Lower lobe of right lung (tissue), 2 donors: Measurements from ENCODE around the gene EPM2A. TPM values are rescaled to one million over a fixed set of nuclear protein-coding genes. Genes with fewer than 3 reads are reported as not detected.

Experiments used
- ATAC-seq, 2 donors: fragments of 200-7000 bp; cut with Tn5 transposase; one replicate each; pipeline ENCODE4 v1.9.1; 2020 to 2022; ENCODE audit warnings: mild to moderate bottlenecking in 2 of 2, moderate library complexity in 2 of 2
- DNase-seq: peaks from one replicate; pipeline ENCODE4 v3.0.0-alpha.2; 2020
- H3K27ac ChIP-seq: fragments of 200-600 bp; one replicate; pipeline ENCODE4 v1.8.0; 2022
- H3K27me3 ChIP-seq: fragments of 200-600 bp; one replicate; pipeline ENCODE4 v1.8.0; 2022; ENCODE audit warnings: low read depth
- H3K36me3 ChIP-seq: fragments of 200-600 bp; one replicate; pipeline ENCODE4 v1.8.0; 2022; ENCODE audit warnings: mild to moderate bottlenecking
- H3K4me1 ChIP-seq: fragments of 200-600 bp; one replicate; pipeline ENCODE4 v1.8.0; 2022
- H3K4me3 ChIP-seq: fragments of 200-600 bp; one replicate; pipeline ENCODE4 v1.8.0; 2022; ENCODE audit warnings: mild to moderate bottlenecking
- H3K9me3 ChIP-seq: fragments of 200-600 bp; one replicate; pipeline ENCODE4 v1.8.0; 2022
- intact Hi-C: fragments of 100-400 bp; cut with DNase I; formaldehyde crosslinking; loops from one replicate; pipeline ENCODE4 v1.11.0; 2022
- total RNA-seq: library from RNA; stranded (reverse); fragmentation: NEBNext Ultra II Directional; extraction: Animal tissue kit (Norgen Biotek cat#: 25700); gene quantifications from one replicate; pipeline ENCODE4 v1.2.1, GENCODE V29; 2021
- TF ChIP-seq, protein P1 (sequence below): fragments of 200-600 bp; IDR thresholded peaks from one replicate; pipeline ENCODE4 v1.8.0; 2022; ENCODE audit warnings: antibody characterized with exemption, mild to moderate bottlenecking
- donor health status: DM: no; HTN: yes; CAD: no; lungs with severe emphysema.

Gene EPM2A
- total RNA-seq, 1 donor from 2014 or later, result 10.6 TPM

DNA sequence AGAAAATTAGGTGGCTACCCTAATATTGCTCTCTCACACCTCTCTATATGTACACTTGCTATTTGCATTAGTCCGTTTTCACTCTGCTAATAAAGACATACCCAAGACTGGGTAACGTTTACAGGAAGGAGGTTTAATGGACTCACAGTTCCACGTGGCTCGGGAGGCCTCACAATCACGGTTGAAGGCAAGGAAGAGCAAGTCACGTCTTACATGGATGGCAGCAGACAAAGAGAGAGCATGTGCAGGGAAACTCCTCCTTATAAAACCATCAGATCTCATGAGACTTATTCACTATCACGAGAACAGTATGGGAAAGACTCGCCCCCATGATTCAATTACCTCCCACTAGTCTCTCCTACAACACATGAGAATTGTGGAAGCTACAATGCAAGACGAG lies 53.4 kb downstream of the EPM2A start:
- Histone ChIP-seq H3K9me3 (no peaks in the 10 kb centered on the region), H3K4me3 (no peak overlapping the region), H3K27me3 (no peaks in the 10 kb centered on the region), H3K36me3 (peaks cover 6% of the 10 kb centered on the region), H3K27ac (no peak overlapping the region), H3K4me1 (no peaks in the 10 kb centered on the region)
- DNase-seq, result no peak
- intact Hi-C loops, result no loop called here
- TF ChIP-seq, protein P1, sequence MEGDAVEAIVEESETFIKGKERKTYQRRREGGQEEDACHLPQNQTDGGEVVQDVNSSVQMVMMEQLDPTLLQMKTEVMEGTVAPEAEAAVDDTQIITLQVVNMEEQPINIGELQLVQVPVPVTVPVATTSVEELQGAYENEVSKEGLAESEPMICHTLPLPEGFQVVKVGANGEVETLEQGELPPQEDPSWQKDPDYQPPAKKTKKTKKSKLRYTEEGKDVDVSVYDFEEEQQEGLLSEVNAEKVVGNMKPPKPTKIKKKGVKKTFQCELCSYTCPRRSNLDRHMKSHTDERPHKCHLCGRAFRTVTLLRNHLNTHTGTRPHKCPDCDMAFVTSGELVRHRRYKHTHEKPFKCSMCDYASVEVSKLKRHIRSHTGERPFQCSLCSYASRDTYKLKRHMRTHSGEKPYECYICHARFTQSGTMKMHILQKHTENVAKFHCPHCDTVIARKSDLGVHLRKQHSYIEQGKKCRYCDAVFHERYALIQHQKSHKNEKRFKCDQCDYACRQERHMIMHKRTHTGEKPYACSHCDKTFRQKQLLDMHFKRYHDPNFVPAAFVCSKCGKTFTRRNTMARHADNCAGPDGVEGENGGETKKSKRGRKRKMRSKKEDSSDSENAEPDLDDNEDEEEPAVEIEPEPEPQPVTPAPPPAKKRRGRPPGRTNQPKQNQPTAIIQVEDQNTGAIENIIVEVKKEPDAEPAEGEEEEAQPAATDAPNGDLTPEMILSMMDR, result no peak
- ATAC-seq, result no peak

DNA sequence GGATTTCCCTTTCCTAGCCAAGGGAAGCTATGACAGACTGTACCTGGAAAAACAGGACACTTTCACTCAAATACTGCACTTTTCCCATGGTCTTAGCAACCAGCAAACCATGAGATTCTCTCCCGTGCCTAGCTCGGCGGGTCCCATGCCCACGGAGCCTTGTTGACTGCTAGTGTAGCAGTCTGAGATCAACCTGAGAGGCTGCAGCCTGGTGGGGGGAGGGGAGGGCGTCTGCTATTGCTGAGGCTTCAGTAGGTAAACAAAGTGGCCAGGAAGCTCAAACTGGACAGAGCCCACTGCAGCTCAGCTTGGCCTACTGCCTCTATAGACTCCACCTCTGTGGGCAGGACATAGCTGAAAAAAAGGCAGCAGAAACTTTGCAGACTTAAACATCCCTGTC lies 61.8 kb downstream of the EPM2A start:
- DNase-seq (no peak), ATAC-seq (no peak)
- Histone ChIP-seq H3K27me3 (no peaks in the 10 kb centered on the region), H3K4me3 (no peak overlapping the region), H3K4me1 (no peaks in the 10 kb centered on the region), H3K36me3 (no peaks in the 10 kb centered on the region), H3K9me3 (no peaks in the 10 kb centered on the region), H3K27ac (no peak overlapping the region)
- TF ChIP-seq, protein P1, result no peak
- intact Hi-C loops, result no loop called here

DNA sequence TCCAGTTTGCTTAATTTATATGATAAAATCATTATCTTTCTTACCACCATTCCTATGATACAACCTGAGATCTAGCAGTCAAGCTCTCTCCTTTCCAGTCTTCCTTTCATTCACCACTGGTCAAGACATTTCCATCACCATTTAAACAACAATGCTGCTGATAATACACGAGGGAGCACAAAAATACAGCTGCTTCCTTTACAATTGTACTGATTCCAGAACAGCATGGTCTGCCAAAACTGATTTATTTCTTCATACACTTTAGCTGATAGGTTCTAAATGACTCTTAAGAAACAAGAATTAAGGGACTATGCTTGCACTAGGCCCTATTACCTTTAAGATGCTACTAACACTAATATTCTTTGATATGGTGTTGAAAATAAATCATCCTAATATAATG lies 65.0 kb downstream of the EPM2A start:
- Histone ChIP-seq H3K9me3 (no peaks in the 10 kb centered on the region), H3K27me3 (no peaks in the 10 kb centered on the region), H3K27ac (no peak overlapping the region), H3K4me3 (no peak overlapping the region), H3K36me3 (no peaks in the 10 kb centered on the region), H3K4me1 (no peaks in the 10 kb centered on the region)
- intact Hi-C loops, result no loop called here
- DNase-seq, result no peak
- no peak for ATAC-seq
- TF ChIP-seq, protein P1, result no peak

DNA sequence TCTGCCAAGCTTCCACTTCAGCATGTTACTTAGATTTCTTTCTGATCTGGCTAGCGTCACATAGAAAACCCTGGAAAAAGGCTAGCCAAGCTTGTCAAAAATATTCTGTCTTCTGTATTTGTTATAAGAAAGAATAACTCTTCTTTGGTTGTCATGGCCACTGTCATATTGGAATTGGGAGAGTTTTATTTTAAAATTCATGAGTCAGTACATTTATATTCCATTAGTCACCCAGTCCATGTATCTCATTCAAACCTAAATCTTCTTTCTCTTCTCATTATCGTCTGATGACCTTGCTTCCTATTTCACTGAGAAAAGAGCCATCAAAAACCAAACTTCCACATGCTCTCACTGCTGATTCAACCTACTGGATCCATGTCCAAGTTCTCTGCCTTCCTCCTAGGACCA lies 65.7 kb downstream of the EPM2A start:
- Histone ChIP-seq H3K36me3 (no peaks in the 10 kb centered on the region), H3K27me3 (no peaks in the 10 kb centered on the region), H3K27ac (no peak overlapping the region), H3K4me3 (no peak overlapping the region), H3K4me1 (no peaks in the 10 kb centered on the region), H3K9me3 (no peaks in the 10 kb centered on the region)
- ATAC-seq (no peak), DNase-seq (no peak)
- intact Hi-C loops, result no loop called here
- TF ChIP-seq, protein P1, result no peak

DNA sequence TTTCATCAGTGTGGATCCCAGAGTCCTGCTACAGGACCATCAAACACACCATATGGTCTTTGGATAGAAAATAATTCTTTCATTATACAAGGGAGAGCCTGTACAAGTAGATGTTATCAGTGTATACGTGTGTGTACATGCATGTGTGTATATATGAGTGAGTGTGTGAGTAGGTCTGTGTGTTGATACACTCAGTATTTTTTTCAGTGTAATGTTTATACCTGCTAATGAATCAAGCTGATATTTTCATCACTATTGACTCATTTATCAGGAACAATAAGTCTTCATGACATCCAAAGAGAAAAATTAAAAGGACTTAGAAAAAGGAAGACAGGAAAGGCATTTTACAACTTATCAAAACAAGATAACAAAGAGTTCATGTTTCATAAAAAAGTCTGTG lies 66.5 kb downstream of the EPM2A start:
- no peaks in the 10 kb centered on the region for H3K4me1 ChIP-seq
- ATAC-seq (no peak), DNase-seq (no peak)
- H3K36me3 ChIP-seq, result no peaks in the 10 kb centered on the region
- H3K27me3 ChIP-seq, result no peaks in the 10 kb centered on the region
- intact Hi-C loops, result no loop called here
- no peak overlapping the region for H3K4me3 ChIP-seq
- H3K9me3 ChIP-seq, result no peaks in the 10 kb centered on the region
- TF ChIP-seq, protein P1, result no peak
- H3K27ac ChIP-seq, result no peak overlapping the region

DNA sequence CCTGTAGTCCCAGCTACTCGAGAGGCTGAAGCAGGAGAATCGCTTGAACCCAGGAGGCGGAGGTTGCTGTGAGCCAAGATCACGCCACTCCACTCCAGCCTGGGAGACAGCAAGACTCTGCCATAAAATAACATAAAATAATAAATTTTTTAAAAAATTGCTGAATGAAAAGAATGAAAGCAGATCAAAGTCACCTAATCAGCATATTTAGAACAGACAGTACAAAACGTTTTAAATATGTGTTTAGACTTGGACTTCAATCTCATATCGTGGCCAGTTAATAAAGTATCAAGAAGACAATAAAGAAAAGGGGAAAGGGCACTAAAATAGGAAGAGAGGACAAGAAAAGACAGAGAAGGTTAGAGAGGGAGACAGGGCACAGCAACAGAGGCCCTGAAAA lies 74.6 kb downstream of the EPM2A start:
- Histone ChIP-seq H3K9me3 (no peaks in the 10 kb centered on the region), H3K27ac (no peak overlapping the region), H3K4me3 (no peak overlapping the region), H3K36me3 (no peaks in the 10 kb centered on the region), H3K27me3 (no peaks in the 10 kb centered on the region), H3K4me1 (no peaks in the 10 kb centered on the region)
- intact Hi-C loops, result no loop called here
- TF ChIP-seq, protein P1, result no peak
- no peak for ATAC-seq
- no peak for DNase-seq
